ENCODE measurements around the gene AMIGO1. TPM values are rescaled to one million over a fixed set of nuclear protein-coding genes. Genes with fewer than 3 reads are reported as not detected.

AMIGO1 gene
- total and polyA plus RNA-seq, 10 of the 15 experiments (the other 5 are each of a cell fraction or from before 2014, with no cell fraction given) = 0.02 to 0.28 (median 0.08) TPM; not detected in 1

GRCh38 chr1:109500941-109501381, 8.6 kb downstream of the AMIGO1 start:
- no TSS peak for BruUV-seq (replicated peaks)
- ATAC-seq (no peak), FAIRE-seq (no peak), DNase-seq (ENCODE audit: low read depth, low spot score) (no peak)
- Histone ChIP-seq H3K4me2 (ENCODE audit: control insufficient read depth, insufficient read depth) (no peak overlapping the region), H3K27ac (ENCODE audit: control insufficient read depth, insufficient read depth) (no peak overlapping the region), H4K20me1 (ENCODE audit: control insufficient read depth, insufficient read depth) (peaks cover 4% of the 10 kb centered on the region; the same call in 1 of the 2 replicates), H2AFZ (ENCODE audit: control insufficient read depth, low read depth, low read length) (no peak overlapping the region), H3K9ac (ENCODE audit: control insufficient read depth, insufficient read depth, low read length) (no peak overlapping the region), H3K36me3 (ENCODE audit: control insufficient read depth in 2 of 2, insufficient read depth in 2 of 2, low read length in 1 of 2) (peaks cover 4 to 18% of the 10 kb centered on the region in 2 experiments; a peak in 3 of 4 replicates), H3K79me2 (ENCODE audit: control insufficient read depth, insufficient read depth, low read length) (no peaks in the 10 kb centered on the region), H3K27me3 (replicated peaks in 1 of 2; ENCODE audit: control insufficient read depth in 2 of 2, insufficient read depth in 2 of 2, low read length in 1 of 2) (no peaks in the 10 kb centered on the region), H3K4me1 (ENCODE audit: control insufficient read depth, insufficient read depth, low read length) (no peaks in the 10 kb centered on the region), H3K9me3 (replicated peaks; ENCODE audit: control insufficient read depth, insufficient read depth, low read length) (no peaks in the 10 kb centered on the region), H3K4me3 (no peak overlapping the region)
- ChIA-PET SMC1A (ENCODE audit: uncharacterized antibody, unreplicated experiment) (interaction anchor here (14.4 kb wide), 1 partner anchor 30 kb away, joined by 431 read pairs; no protein-coding TSS in a partner anchor), POLR2A (interaction anchor here (1.1 kb wide), 1 partner anchor 31 kb away, joined by 3 read pairs; no protein-coding TSS in a partner anchor), RAD21 (ENCODE audit: unreplicated experiment) (interaction anchor here (13.4 kb wide), 1 partner anchor 30 kb away, joined by 422 read pairs; no protein-coding TSS in a partner anchor), CTCF (interaction anchor here (3.0 to 26.7 kb wide), 3 partner anchors 10 to 31 kb away, joined by 15 to 1280 read pairs (median 240); partner anchors contain the start of genes AMIGO1 and GPR61)
- TF ChIP-seq MYC (IDR thresholded peaks at IDR 0.05; ENCODE audit: insufficient read depth, insufficient read length, insufficient replicate concordance, low read length, severe bottlenecking) (no peak), IRF3 (IDR thresholded peaks at IDR 0.05) (no peak), STAT1 (conservative IDR thresholded peaks at IDR 0.05) (no peak), MEF2B (IDR thresholded peaks at IDR 0.05; ENCODE audit: partially characterized antibody, poor library complexity, severe bottlenecking) (no peak), PAX8 (IDR thresholded peaks at IDR 0.05) (no peak), NR2C2 (IDR thresholded peaks at IDR 0.05; ENCODE audit: borderline replicate concordance, control insufficient read depth, insufficient read length, low read depth) (no peak), E2F8 (IDR thresholded peaks at IDR 0.05; ENCODE audit: low read depth, partially characterized antibody) (no peak), EP300 (IDR thresholded peaks at IDR 0.05; ENCODE audit: borderline replicate concordance in 1 of 2, control insufficient read depth in 1 of 2, low read depth in 2 of 2, low read length in 2 of 2) (no peak)
- TF ChIP-seq, protein P1, sequence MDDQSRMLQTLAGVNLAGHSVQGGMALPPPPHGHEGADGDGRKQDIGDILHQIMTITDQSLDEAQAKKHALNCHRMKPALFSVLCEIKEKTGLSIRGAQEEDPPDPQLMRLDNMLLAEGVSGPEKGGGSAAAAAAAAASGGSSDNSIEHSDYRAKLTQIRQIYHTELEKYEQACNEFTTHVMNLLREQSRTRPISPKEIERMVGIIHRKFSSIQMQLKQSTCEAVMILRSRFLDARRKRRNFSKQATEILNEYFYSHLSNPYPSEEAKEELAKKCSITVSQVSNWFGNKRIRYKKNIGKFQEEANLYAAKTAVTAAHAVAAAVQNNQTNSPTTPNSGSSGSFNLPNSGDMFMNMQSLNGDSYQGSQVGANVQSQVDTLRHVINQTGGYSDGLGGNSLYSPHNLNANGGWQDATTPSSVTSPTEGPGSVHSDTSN (IDR thresholded peaks at IDR 0.05; ENCODE audit: insufficient replicate concordance, low read depth, low read length) = no peak
- TF ChIP-seq, protein P2, sequence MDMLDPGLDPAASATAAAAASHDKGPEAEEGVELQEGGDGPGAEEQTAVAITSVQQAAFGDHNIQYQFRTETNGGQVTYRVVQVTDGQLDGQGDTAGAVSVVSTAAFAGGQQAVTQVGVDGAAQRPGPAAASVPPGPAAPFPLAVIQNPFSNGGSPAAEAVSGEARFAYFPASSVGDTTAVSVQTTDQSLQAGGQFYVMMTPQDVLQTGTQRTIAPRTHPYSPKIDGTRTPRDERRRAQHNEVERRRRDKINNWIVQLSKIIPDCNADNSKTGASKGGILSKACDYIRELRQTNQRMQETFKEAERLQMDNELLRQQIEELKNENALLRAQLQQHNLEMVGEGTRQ (IDR thresholded peaks at IDR 0.05; ENCODE audit: borderline replicate concordance, low read depth, low read length) = no peak
- in situ Hi-C loops (cut with MboI) (no loop called here), intact Hi-C loops (cut with micrococcal nuclease; ENCODE audit: unreplicated experiment) (no loop called here)
- 80% methylated on average over 5 of the region's 5 CpGs for WGBS (ENCODE audit: insufficient coverage, insufficient replicate concordance, low lambda C conversion rate, missing lambda C conversion rate)
